ENCODE measurements around the gene SOX13. TPM values are rescaled to one million over a fixed set of nuclear protein-coding genes. Genes with fewer than 3 reads are reported as not detected.
A peak's percentile ranks its signal among the peaks of the same experiment; 100 is the strongest.

Gene SOX13
- total RNA-seq, 6 experiments from 2014 or later, result 12.5 to 29.1 (median 17.1) TPM

DNA sequence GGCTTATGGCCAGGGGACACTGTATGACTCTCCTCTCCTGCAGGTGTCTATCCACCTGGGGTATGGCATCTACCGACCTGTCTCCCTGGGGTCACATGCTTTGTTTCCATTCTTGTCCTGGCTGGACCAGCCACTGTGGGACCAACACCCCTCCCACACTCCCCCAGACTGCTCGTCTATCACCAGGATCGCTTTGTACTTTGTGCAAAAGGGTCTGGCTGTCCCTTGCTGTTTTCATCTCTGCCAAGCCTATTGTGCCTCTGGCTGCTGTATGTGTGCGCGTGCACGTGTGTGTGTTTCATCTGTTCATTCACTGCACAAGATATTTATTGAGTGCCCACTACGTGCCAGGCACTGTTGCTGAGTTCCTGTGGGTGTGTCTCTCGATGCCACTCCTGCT lies 53.5 kb downstream of the SOX13 start:
- intact Hi-C loops (cut with DNase I), result loop anchor here (5.0 to 10.0 kb wide), 4 partner anchors 44 to 259 kb away; partner anchors contain the start of gene SOX13 (in 1 of the 2)
- Histone ChIP-seq H3K36me3 (peaks cover 0 to 29% (median 9%) of the 10 kb centered on the region in 4 donors), H3K4me3 (no peak overlapping the region), H3K9me3 (no peaks in the 10 kb centered on the region), H3K27me3 (no peaks in the 10 kb centered on the region), H3K27ac (no peak overlapping the region), H3K4me1 (peaks cover 0 to 36% (median 18%) of the 10 kb centered on the region in 4 donors)
- TF ChIP-seq, protein P1, sequence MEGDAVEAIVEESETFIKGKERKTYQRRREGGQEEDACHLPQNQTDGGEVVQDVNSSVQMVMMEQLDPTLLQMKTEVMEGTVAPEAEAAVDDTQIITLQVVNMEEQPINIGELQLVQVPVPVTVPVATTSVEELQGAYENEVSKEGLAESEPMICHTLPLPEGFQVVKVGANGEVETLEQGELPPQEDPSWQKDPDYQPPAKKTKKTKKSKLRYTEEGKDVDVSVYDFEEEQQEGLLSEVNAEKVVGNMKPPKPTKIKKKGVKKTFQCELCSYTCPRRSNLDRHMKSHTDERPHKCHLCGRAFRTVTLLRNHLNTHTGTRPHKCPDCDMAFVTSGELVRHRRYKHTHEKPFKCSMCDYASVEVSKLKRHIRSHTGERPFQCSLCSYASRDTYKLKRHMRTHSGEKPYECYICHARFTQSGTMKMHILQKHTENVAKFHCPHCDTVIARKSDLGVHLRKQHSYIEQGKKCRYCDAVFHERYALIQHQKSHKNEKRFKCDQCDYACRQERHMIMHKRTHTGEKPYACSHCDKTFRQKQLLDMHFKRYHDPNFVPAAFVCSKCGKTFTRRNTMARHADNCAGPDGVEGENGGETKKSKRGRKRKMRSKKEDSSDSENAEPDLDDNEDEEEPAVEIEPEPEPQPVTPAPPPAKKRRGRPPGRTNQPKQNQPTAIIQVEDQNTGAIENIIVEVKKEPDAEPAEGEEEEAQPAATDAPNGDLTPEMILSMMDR (IDR thresholded peaks at IDR 0.05), result no peak
- TF ChIP-seq POLR2A (IDR thresholded peaks at IDR 0.05), result no peak
- WGBS (ENCODE audit: insufficient coverage, low coverage, low lambda C conversion rate, missing lambda C conversion rate), result 40% methylated on average over 6 of the region's 8 CpGs
- no peak for ATAC-seq
- no peak for DNase-seq

DNA sequence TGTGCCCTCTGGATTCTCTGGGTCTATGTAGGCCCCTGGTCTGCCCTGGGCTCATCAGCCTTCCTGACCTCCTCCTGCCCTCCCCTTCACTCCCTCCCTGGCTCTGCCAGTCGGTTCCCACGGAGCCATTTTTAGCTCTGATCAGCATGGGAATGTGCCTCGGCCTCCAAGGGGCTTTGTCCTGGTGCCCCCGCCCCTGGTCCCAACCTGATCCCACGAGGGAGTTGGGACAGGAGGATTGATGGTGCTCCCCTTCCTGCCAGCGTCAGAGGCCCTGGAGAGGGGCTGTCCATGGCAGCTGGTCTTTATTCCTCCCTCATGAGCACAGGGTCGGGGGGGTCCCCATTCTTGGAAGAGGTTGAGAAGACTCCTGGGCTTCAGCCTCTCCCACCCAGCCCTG lies 54.0 kb downstream of the SOX13 start:
- peaks cover 0 to 26% (median 10%) of the 10 kb centered on the region in 4 donors for H3K36me3 ChIP-seq
- H3K27me3 ChIP-seq, result no peaks in the 10 kb centered on the region
- H3K4me3 ChIP-seq, result no peak overlapping the region
- 27% methylated on average over 6 of the region's 7 CpGs for WGBS (ENCODE audit: insufficient coverage, low coverage, low lambda C conversion rate, missing lambda C conversion rate)
- H3K9me3 ChIP-seq, result no peaks in the 10 kb centered on the region
- DNase-seq (no peak), ATAC-seq (no peak)
- intact Hi-C loops (cut with DNase I), result loop anchor here (5.0 to 10.0 kb wide), 4 partner anchors 45 to 260 kb away; partner anchors contain the start of gene SOX13 (in 1 of the 2)
- H3K27ac ChIP-seq, result no peak overlapping the region
- peaks cover 0 to 41% (median 20%) of the 10 kb centered on the region in 4 donors for H3K4me1 ChIP-seq
- TF ChIP-seq POLR2A (IDR thresholded peaks at IDR 0.05), result no peak
- TF ChIP-seq, protein P1 (IDR thresholded peaks at IDR 0.05), result no peak

DNA sequence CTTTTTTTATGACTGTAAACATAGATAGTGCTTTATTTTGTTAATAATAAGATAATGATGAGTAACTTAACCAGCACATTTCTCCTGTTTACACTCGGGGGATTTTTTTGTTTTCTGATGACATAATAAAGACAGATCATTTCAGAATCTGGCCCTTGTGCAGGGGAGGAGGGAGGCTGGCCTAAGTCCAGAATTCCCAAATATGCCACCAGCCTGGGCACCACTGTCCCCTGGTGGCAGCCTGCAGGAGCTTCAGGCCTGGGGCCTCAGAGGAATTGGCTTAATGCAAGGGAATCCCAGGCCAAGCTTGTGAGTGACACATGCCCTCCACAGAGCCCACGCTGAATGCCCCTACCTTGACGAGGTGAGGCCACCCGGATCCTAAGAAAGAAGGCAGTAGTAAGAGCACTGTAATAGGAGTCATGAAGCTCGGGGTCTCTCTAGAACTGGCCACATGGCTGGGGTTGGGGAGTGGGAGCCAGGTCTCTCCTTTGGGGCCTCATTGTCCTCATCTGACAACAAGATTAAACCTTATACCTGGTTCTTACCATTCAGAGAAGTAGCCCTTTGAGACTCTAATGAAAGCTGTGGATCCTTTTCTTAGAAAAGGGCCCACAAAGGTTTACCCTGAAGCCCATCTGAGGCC lies 54.8 kb downstream of the SOX13 start:
- peak overlapping the region in 2 of 3 donors; percentile 63 to 83 for H3K27ac ChIP-seq
- 11% methylated on average over 3 of the region's 5 CpGs for WGBS (ENCODE audit: insufficient coverage, low coverage, low lambda C conversion rate, missing lambda C conversion rate)
- DNase-seq, result peak; percentile 73 to 84 (median 74)
- H3K4me3 ChIP-seq, result peak overlapping the region in 1 of 3 donors; percentile 66
- peaks cover 0 to 49% (median 24%) of the 10 kb centered on the region in 4 donors for H3K4me1 ChIP-seq
- intact Hi-C loops (cut with DNase I), result loop anchor here (5.0 to 10.0 kb wide), 4 partner anchors 45 to 260 kb away; partner anchors contain the start of gene SOX13 (in 1 of the 2)
- no peaks in the 10 kb centered on the region for H3K9me3 ChIP-seq
- no peaks in the 10 kb centered on the region for H3K27me3 ChIP-seq
- peaks cover 0 to 20% (median 9%) of the 10 kb centered on the region in 4 donors for H3K36me3 ChIP-seq
- peak; percentile 37 to 59 (median 39) for ATAC-seq
- TF ChIP-seq, protein P1 (IDR thresholded peaks at IDR 0.05), result peak; percentile 94 to 99 (median 98)
- no peak for TF ChIP-seq POLR2A (IDR thresholded peaks at IDR 0.05)

DNA sequence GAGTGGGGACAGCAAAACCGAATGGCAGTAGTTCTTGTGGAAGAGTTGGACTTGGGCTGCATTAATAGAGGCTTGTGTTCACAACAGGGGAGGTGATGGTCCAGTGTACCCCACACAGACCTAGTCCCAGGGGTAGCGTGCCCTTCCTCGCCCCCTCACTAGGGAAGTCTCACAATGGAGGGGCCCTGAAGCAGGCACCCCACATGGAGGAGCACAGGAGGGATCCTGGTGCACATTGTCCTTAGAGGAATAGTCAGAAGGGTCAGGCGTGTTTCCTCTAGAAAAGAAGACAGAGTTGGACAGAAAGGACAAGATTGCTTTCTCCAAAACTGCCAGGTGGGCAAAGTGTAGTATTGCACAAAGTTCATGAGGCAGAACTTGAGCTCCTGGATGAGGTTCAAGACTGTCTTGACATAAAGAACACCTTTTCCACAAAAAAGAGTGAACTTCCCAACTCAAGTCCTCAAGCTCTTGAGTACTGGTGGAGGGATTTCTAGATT lies 55.6 kb downstream of the SOX13 start:
- TF ChIP-seq POLR2A (IDR thresholded peaks at IDR 0.05), result no peak
- TF ChIP-seq, protein P1 (IDR thresholded peaks at IDR 0.05), result no peak
- peak overlapping the region in 2 of 3 donors; percentile 63 to 83 for H3K27ac ChIP-seq
- H3K27me3 ChIP-seq, result no peaks in the 10 kb centered on the region
- ATAC-seq, result no peak
- WGBS (ENCODE audit: insufficient coverage, low coverage, low lambda C conversion rate, missing lambda C conversion rate), result 20% methylated on average over 2 of the region's 4 CpGs
- peak overlapping the region; percentile 20 to 66 (median 56) for H3K4me3 ChIP-seq
- no peaks in the 10 kb centered on the region for H3K9me3 ChIP-seq
- intact Hi-C loops (cut with DNase I), result loop anchor here (5.0 to 10.0 kb wide), 4 partner anchors 46 to 261 kb away; partner anchors contain the start of gene SOX13 (in 1 of the 2)
- peaks cover 0 to 14% (median 7%) of the 10 kb centered on the region in 4 donors for H3K36me3 ChIP-seq
- H3K4me1 ChIP-seq, result peaks cover 0 to 55% (median 27%) of the 10 kb centered on the region in 4 donors
- DNase-seq, result no peak
